IMR-90 (cell line): ENCODE results near the gene CORO7. TPM values are rescaled to one million over a fixed set of nuclear protein-coding genes. Genes with fewer than 3 reads are reported as not detected.

Source experiments
- ATAC-seq: fragments of 200-7000 bp; cut with Tn5 transposase; 2 replicates; pipeline ENCODE4 v1.9.1; 2020; ENCODE audit warnings: low read depth, mild to moderate bottlenecking, moderate library complexity
- BruUV-seq: library from RNA; stranded (reverse); fragments of 400-500 nt; replicated peaks from 2 replicates; lab custom pipeline; 2021; lab: Mats Ljungman, UMichigan
- CTCF ChIA-PET: fragments of 300-600 bp; formaldehyde crosslinking; extraction: SDS; loops from one replicate; lab custom pipeline; 2021; ENCODE audit warnings: antibody characterized with exemption; lab: Yijun Ruan, JAX
- POLR2A ChIA-PET: fragments of 300-600 bp; sonication (Branson Sonifier 250); formaldehyde crosslinking; loops from one replicate; lab custom pipeline; 2022; ENCODE audit warnings: antibody characterized with exemption; ENCODE audit not compliant: unreplicated experiment; lab: Charles Lee
- DNase-seq: peaks from one replicate; pipeline ENCODE4 v3.0.0; 2013
- H2AFZ ChIP-seq: replicated peaks from 2 replicates; pipeline ENCODE3; 2013; ENCODE audit warnings: low read length, mild to moderate bottlenecking; ENCODE audit not compliant: poor library complexity
- H2AK5ac ChIP-seq: 2 replicates; pipeline ENCODE4 v1.6.1; 2013; ENCODE audit warnings: low read depth, low read length, inconsistent platforms
- H2AK9ac ChIP-seq: replicated peaks from 2 replicates; pipeline ENCODE3; 2013; ENCODE audit warnings: mild to moderate bottlenecking, low read depth, low read length, moderate library complexity; ENCODE audit not compliant: poor library complexity
- H2BK120ac ChIP-seq: 2 replicates; pipeline ENCODE4 v1.6.1; 2013; ENCODE audit warnings: low read depth, low read length, inconsistent platforms
- H2BK15ac ChIP-seq: 3 replicates; pipeline ENCODE4 v1.6.1; 2013; ENCODE audit warnings: low read depth, low read length, inconsistent platforms
- H2BK20ac ChIP-seq: 2 replicates; pipeline ENCODE4 v1.6.1; 2013; ENCODE audit warnings: low read depth, mild to moderate bottlenecking, inconsistent platforms, low read length, moderate library complexity
- H2BK5ac ChIP-seq: 2 replicates; pipeline ENCODE4 v1.6.1; 2013; ENCODE audit warnings: mild to moderate bottlenecking, low read depth, low read length, inconsistent platforms; ENCODE audit not compliant: poor library complexity, severe bottlenecking
- H3K14ac ChIP-seq: replicated peaks from 2 replicates; pipeline ENCODE4 v1.6.1; 2013; ENCODE audit warnings: low read depth, low read length, inconsistent platforms
- H3K18ac ChIP-seq: 2 replicates; pipeline ENCODE4 v1.6.1; 2013; ENCODE audit warnings: low read depth, low read length, control low read depth
- H3K23ac ChIP-seq: 2 replicates; pipeline ENCODE4 v1.6.1; 2013; ENCODE audit warnings: low read depth, low read length, inconsistent platforms
- H3K27ac ChIP-seq: 2 replicates; pipeline ENCODE4 v1.5.1; 2013; ENCODE audit warnings: mild to moderate bottlenecking, control low read depth, low read length; ENCODE audit not compliant: insufficient read depth
- H3K27me3 ChIP-seq: 2 replicates; pipeline ENCODE4 v1.6.1; 2013; ENCODE audit warnings: low read length; ENCODE audit not compliant: control insufficient read depth, insufficient read depth
- H3K36me3 ChIP-seq: 2 replicates; pipeline ENCODE4 v1.6.1; 2013; ENCODE audit warnings: low read length, mixed read lengths; ENCODE audit not compliant: control insufficient read depth, insufficient read depth
- H3K4ac ChIP-seq: 2 replicates; pipeline ENCODE4 v1.6.1; 2013; ENCODE audit warnings: low read depth, low read length, inconsistent platforms
- H3K4me1 ChIP-seq: 2 replicates; pipeline ENCODE4 v1.6.1; 2013; ENCODE audit warnings: low read length, mixed read lengths; ENCODE audit not compliant: control insufficient read depth, insufficient read depth
- H3K4me2 ChIP-seq: 2 replicates; pipeline ENCODE4 v1.6.1; 2013; ENCODE audit warnings: low read depth, mild to moderate bottlenecking, control low read depth, low read length, moderate library complexity
- H3K4me3 ChIP-seq: 2 replicates; pipeline ENCODE4 v1.5.1; 2013; ENCODE audit warnings: low read depth, mild to moderate bottlenecking, control low read depth, low read length, moderate library complexity; ENCODE audit not compliant: insufficient read depth
- H3K56ac ChIP-seq: 2 replicates; pipeline ENCODE4 v1.6.1; 2013; ENCODE audit warnings: low read length, inconsistent platforms; ENCODE audit not compliant: insufficient read depth; ENCODE audit errors: extremely low read depth
- H3K79me1 ChIP-seq, 2 experiments: 2 replicates each; pipeline ENCODE4 v1.6.1; 2013; ENCODE audit warnings: low read length in 2 of 2, inconsistent platforms in 1 of 2, low read depth in 1 of 2
- H3K9ac ChIP-seq: 2 replicates; pipeline ENCODE4 v1.6.1; 2013; ENCODE audit warnings: low read depth, low read length, control low read depth
- H3K9me1 ChIP-seq: 2 replicates; pipeline ENCODE4 v1.6.1; 2013; ENCODE audit warnings: low read length, inconsistent platforms; ENCODE audit not compliant: insufficient read depth
- H3K9me3 ChIP-seq: 2 replicates; pipeline ENCODE4 v1.6.1; 2013; ENCODE audit warnings: low read length; ENCODE audit not compliant: control insufficient read depth, insufficient read depth
- H4K20me1 ChIP-seq: 2 replicates; pipeline ENCODE4 v1.6.1; 2013; ENCODE audit warnings: low read length, inconsistent platforms; ENCODE audit not compliant: insufficient read depth
- H4K5ac ChIP-seq: 2 replicates; pipeline ENCODE4 v1.6.1; 2013; ENCODE audit warnings: mild to moderate bottlenecking, low read depth, low read length, control low read depth
- H4K8ac ChIP-seq, 2 experiments: 2 replicates each; pipeline ENCODE4 v1.6.1; 2013; ENCODE audit warnings: low read depth in 2 of 2, low read length in 2 of 2, control low read depth in 1 of 2, inconsistent platforms in 1 of 2
- H4K91ac ChIP-seq: 2 replicates; pipeline ENCODE4 v1.6.1; 2013; ENCODE audit warnings: low read depth, low read length, inconsistent platforms; ENCODE audit not compliant: insufficient read depth
- CEBPB ChIP-seq: IDR thresholded peaks from 2 replicates; pipeline ENCODE4 v1.6.1; 2012; ENCODE audit warnings: low read depth, low read length, improper control_type of control experiment
- CHD1 ChIP-seq: IDR thresholded peaks from 2 replicates; pipeline ENCODE4 v1.6.1; 2012; ENCODE audit warnings: low read depth, low read length, improper control_type of control experiment
- FOS ChIP-seq: fragments of 150-350 bp; IDR thresholded peaks from 2 replicates; pipeline ENCODE4 v1.6.1; 2016; ENCODE audit warnings: low read depth, low read length
- MAFK ChIP-seq: IDR thresholded peaks from 2 replicates; pipeline ENCODE4 v1.6.1; 2012; ENCODE audit warnings: low read depth, low read length, improper control_type of control experiment
- MAZ ChIP-seq: IDR thresholded peaks from 2 replicates; pipeline ENCODE4 v1.6.1; 2012; ENCODE audit warnings: low read depth, mild to moderate bottlenecking, low read length, improper control_type of control experiment, moderate library complexity, borderline replicate concordance
- MXI1 ChIP-seq: IDR thresholded peaks from 2 replicates; pipeline ENCODE4 v1.6.1; 2012; ENCODE audit warnings: low read depth, mild to moderate bottlenecking, low read length, moderate library complexity, borderline replicate concordance
- NFE2L2 ChIP-seq: fragments of 150-350 bp; IDR thresholded peaks from 2 replicates; pipeline ENCODE4 v1.6.1; 2016; ENCODE audit warnings: low read depth, mild to moderate bottlenecking, low read length
- RAD21 ChIP-seq: IDR thresholded peaks from 2 replicates; pipeline ENCODE4 v1.6.1; 2012; ENCODE audit warnings: low read length, improper control_type of control experiment
- RCOR1 ChIP-seq: IDR thresholded peaks from 2 replicates; pipeline ENCODE4 v1.6.1; 2012; ENCODE audit warnings: mild to moderate bottlenecking, low read length, improper control_type of control experiment; ENCODE audit not compliant: insufficient replicate concordance
- RFX5 ChIP-seq: IDR thresholded peaks from 2 replicates; pipeline ENCODE4 v1.8.0; 2012; ENCODE audit warnings: low read depth, mild to moderate bottlenecking, low read length, moderate library complexity
- SMC3 ChIP-seq: fragments of 150-350 bp; IDR thresholded peaks from 2 replicates; pipeline ENCODE4 v1.6.1; 2016; ENCODE audit warnings: low read depth, mild to moderate bottlenecking, antibody characterized with exemption, low read length, moderate library complexity
- WGBS, 2 experiments: methylation state at CpG; one replicate each; pipeline versions ENCODE4 v1.1.5 to v1.1.7; 2013; ENCODE audit warnings: missing lambda C conversion rate in 2 of 2; ENCODE audit not compliant: insufficient read length in 1 of 2; ENCODE audit errors: extremely low coverage in 2 of 2; 5-methylcytosine and 5-hydroxymethylcytosine counted together
- dilution Hi-C: fragments of 300-500 bp; cut with HindIII; formaldehyde crosslinking; loops from one replicate; pipeline ENCODE4 v1.14.3; 2018; ENCODE audit warnings: low sequenced_read_pairs; ENCODE audit not compliant: unreplicated experiment
- in situ Hi-C: fragments of 300-500 bp; cut with MboI; formaldehyde crosslinking; loops from 3 replicates; pipeline ENCODE4 v1.14.3; 2019; ENCODE audit warnings: low sequenced_read_pairs, inconsistent platforms, mixed read lengths
- intact Hi-C: fragments of 100-400 bp; cut with micrococcal nuclease; formaldehyde crosslinking; loops from 2 replicates; pipeline ENCODE4 v1.10.0; 2022
- polyA plus RNA-seq, 3 experiments: library from polyadenylated mRNA; depleted of rRNA; stranded (reverse); fragments of >200 nt; gene quantifications; 2 replicates each; pipeline ENCODE4 v1.2.3, GENCODE V29; 2012; ENCODE audit warnings: low replicate concordance in 1 of 3
- total RNA-seq: library from RNA; depleted of rRNA; stranded (reverse); fragments of >200 nt; gene quantifications from 2 replicates; pipeline ENCODE4 v1.2.3, GENCODE V29; 2012

Gene CORO7
- total and polyA plus RNA-seq, 2 of the 4 experiments (the other 2 are of a cell fraction): 6.3 to 26.7 TPM

- Histone ChIP-seq H3K36me3 (peaks cover 20% of the 10 kb centered on the region), H3K4me1 (peaks cover 2% of the 10 kb centered on the region; the same call in 1 of the 2 replicates), H3K56ac (no peak overlapping the region), H2BK120ac (no peak overlapping the region), H3K9me1 (no peaks in the 10 kb centered on the region), H2BK20ac (no peak overlapping the region), H3K27me3 (no peaks in the 10 kb centered on the region), H3K14ac (no peak overlapping the region), H3K79me1 (peaks cover 0 to 10% of the 10 kb centered on the region in 2 experiments; a peak in 1 of 4 replicates), H4K20me1 (peaks cover 15% of the 10 kb centered on the region), H3K18ac (no peak overlapping the region), H2AK5ac (peak overlapping the region; percentile 52; the same call in 1 of the 2 replicates), H3K4me2 (no peak overlapping the region), H3K27ac (no peak overlapping the region), H4K91ac (no peak overlapping the region), H3K9ac (no peak overlapping the region), H4K5ac (no peak overlapping the region), H2BK5ac (no peak overlapping the region), H2AFZ (no peak overlapping the region), H3K23ac (no peak overlapping the region), H3K9me3 (no peaks in the 10 kb centered on the region), H4K8ac (no peak overlapping the region), H2AK9ac (peak overlapping the region; percentile 15), H3K4me3 (no peak overlapping the region), H3K4ac (no peak overlapping the region), H2BK15ac (no peak overlapping the region)
- ATAC-seq (no peak), DNase-seq (no peak)
- dilution Hi-C loops (no loop called here), intact Hi-C loops (loop anchor here (5.0 kb wide), 1 partner anchor 129 kb away; the partner anchor contains the start of gene TFAP4), in situ Hi-C loops (no loop called here)
- 97% methylated on average over 7 of the region's 12 CpGs; no CpG with 5 or more reads in 1 of the 2 experiments for WGBS, 2 experiments
- CTCF ChIA-PET: interaction anchor here (0.6 to 2.0 kb wide), 2 partner anchors 35 to 49 kb away, joined by 4 to 12 read pairs; partner anchors contain the start of gene PAM16
- TF ChIP-seq MAFK (no peak), CHD1 (no peak), MXI1 (no peak), FOS (no peak), NFE2L2 (no peak), SMC3 (no peak), RAD21 (no peak), CEBPB (no peak), RFX5 (no peak), MAZ (no peak), RCOR1 (no peak)
- POLR2A ChIA-PET: no interaction called here
- no TSS peak for BruUV-seq
These were observed 15.3 kb downstream of the CORO7 start for GRCh38 chr16:4401094-4401501.
